Epithelial cell of esophagus (primary cell): ENCODE measurements around the gene ZNF670.
"Not testable (repeated sequence)": the region's sequence is repeated elsewhere in the genome, so short reads cannot be mapped to it uniquely, and the experiment has no call there.

Source experiments
- DNase-seq: peaks from one replicate; pipeline ENCODE4 v3.0.0; 2010; ENCODE audit warnings: low read depth
- H3K4me3 ChIP-seq: 2 replicates; pipeline ENCODE4 v1.5.1; 2011; ENCODE audit warnings: mild to moderate bottlenecking, low read length, control low read depth
- TF ChIP-seq, protein P1 (sequence below): IDR thresholded peaks from 2 replicates; pipeline ENCODE4 v1.5.1; 2011; ENCODE audit warnings: low read depth, mild to moderate bottlenecking, low read length, control low read depth, inconsistent platforms; ENCODE audit not compliant: insufficient read depth; ENCODE audit errors: missing control alignments

Gene ZNF670

GRCh38 chr1:247078258-247079140, at the start of gene ZNF670:
TSS of gene ZNF670 (minus strand) at chr1:247078811. CDS start at chr1:247078596, 215 bp downstream.
- TF ChIP-seq, protein P1, sequence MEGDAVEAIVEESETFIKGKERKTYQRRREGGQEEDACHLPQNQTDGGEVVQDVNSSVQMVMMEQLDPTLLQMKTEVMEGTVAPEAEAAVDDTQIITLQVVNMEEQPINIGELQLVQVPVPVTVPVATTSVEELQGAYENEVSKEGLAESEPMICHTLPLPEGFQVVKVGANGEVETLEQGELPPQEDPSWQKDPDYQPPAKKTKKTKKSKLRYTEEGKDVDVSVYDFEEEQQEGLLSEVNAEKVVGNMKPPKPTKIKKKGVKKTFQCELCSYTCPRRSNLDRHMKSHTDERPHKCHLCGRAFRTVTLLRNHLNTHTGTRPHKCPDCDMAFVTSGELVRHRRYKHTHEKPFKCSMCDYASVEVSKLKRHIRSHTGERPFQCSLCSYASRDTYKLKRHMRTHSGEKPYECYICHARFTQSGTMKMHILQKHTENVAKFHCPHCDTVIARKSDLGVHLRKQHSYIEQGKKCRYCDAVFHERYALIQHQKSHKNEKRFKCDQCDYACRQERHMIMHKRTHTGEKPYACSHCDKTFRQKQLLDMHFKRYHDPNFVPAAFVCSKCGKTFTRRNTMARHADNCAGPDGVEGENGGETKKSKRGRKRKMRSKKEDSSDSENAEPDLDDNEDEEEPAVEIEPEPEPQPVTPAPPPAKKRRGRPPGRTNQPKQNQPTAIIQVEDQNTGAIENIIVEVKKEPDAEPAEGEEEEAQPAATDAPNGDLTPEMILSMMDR, result no peak
- peak; percentile 97 for DNase-seq
- peak within 1 kb of the TSS; percentile 92 for H3K4me3 ChIP-seq

DNA sequence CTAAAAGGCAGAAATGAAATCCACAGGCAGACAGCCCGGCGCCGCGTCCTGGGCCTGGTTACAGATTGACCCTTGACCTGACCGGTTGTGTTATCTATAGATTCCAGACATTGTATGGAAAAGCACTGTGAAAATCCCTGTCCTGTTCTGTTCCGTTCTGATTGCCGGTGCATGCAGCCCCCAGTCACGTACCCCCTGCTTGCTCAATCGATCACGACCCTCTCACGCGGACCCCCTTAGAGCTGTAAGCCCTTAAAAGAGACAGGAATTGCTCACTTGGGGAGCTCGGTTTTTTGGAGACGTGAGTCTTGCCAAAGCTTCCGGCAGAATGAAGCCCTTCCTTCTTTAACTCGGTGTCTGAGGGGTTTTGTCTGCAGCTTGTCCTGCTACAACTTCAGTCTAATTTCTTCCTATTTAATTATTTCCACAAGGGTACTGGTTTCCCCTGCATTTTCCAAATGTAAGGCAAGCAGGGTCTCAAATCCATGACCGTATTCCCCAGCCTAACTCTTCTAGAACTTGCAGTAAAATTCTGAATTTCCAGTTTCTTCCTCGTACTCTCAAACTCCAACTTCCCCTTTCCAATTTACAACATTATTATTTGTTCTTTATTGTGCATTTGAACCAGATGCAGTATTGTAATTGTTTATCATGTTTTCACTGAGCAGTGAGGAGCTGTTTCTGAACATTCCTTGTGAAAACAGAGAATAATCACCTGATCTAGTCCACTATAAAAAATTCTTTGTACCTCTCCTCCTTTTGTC, 49.1 kb upstream of the ZNF670 start:
- peak overlapping the region; percentile 8 for H3K4me3 ChIP-seq
- DNase-seq, result not testable (repeated sequence)

GRCh38 chr1:247126601-247127000, 48.0 kb upstream of the ZNF670 start:
- not testable (repeated sequence) for H3K4me3 ChIP-seq, DNase-seq

DNA sequence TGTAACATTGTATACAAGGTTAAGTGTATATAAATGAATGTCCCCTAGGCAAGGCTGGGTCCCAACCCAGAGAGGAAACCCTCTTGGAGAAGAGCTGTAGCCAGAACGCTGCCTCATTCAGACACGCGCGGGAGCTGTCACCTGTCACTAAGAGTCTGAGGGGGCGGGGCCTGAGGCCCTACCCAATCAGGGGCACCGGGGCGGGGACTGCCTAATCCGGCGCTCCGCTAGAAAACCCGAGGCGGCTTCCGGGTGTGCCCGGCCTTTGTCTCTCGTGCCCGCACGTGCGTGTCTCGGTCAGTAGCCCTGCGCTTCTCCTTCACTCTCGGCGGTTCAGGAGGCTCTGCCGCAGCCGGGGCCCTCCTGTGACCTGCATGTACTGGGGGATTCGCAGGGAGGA, 47.6 kb upstream of the ZNF670 start:
- H3K4me3 ChIP-seq, DNase-seq: not testable (repeated sequence)

- TF ChIP-seq, protein P1, result no peak
- H3K4me3 ChIP-seq, result no peak overlapping the region
- no peak for DNase-seq
These were observed 42.8 kb upstream of the ZNF670 start for GRCh38 chr1:247121382-247121781.

- H3K4me3 ChIP-seq, DNase-seq: not testable (repeated sequence)
These were observed 41.7 kb upstream of the ZNF670 start for GRCh38 chr1:247120408-247120668.

DNA sequence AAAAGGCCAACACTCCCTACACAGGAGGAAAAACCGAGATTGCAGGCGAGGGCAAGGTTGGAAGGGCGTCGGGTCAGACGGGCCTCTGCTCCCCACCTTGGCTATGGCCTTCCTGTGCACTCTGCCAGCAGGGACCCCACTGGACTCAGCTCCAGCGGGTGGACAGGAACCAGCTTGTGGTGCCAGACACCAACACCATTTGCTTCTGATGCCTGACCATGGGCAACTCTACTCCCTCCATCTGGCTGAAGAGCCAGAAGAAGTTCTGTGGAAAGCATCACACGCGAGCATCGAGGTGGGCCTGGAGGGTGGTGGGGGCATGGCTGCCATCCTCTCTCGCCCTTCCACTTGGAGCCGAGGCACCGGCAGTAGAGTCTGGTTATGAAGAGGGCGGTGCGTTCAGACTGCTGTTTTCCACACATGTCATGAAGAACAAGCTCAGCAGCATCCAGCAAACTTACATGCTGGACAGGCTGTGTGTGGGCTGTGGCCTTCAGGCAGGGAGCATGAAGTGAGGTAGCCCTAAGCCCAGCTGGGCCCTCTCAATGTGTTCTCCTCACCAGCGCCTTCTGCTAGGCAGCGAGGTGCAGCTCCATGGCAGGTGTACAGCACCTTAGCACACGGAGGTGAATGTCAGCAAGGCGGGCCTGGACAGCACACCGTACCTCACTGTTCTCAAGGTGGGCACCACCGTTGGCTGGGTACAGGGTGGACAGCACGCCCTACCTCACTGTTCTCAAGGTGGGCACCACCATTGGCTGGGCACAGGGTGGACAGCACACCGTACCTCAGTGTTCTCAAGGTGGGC, 41.2 kb upstream of the ZNF670 start:
- no peak for DNase-seq

GRCh38 chr1:247118946-247119446, 40.4 kb upstream of the ZNF670 start:
- DNase-seq, result peak; percentile 22
- TF ChIP-seq, protein P1, result peak; percentile 10
- H3K4me3 ChIP-seq, result no peak overlapping the region

More for the DNA sequence above, 41.2 kb upstream of the ZNF670 start:
- H3K4me3 ChIP-seq, result no peak overlapping the region
- TF ChIP-seq, protein P1, result no peak

DNA sequence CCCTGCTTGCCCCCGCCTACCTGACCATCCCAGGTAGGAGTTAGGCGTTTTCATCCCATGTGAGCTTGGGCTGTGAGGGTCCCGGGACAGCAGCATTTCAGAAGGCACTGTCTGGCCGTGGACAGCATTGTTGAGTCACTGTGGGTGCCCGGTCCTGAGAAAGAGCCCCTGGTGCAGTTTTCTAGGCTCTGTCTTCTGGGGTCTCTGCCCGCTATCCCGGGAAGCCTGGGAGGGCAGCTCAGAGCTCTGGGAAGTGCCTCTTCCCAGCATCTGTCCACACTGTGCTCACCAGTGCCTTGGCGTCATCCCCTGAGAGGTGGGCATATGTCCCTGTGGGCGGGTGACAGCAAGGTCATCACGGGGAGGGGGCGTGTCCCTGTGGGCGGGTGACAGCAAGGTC, 36.9 kb upstream of the ZNF670 start:
- no peak overlapping the region for H3K4me3 ChIP-seq
- no peak for DNase-seq
- TF ChIP-seq, protein P1, result no peak
